ENCODE measurements around the gene PDLIM1.

DNA sequence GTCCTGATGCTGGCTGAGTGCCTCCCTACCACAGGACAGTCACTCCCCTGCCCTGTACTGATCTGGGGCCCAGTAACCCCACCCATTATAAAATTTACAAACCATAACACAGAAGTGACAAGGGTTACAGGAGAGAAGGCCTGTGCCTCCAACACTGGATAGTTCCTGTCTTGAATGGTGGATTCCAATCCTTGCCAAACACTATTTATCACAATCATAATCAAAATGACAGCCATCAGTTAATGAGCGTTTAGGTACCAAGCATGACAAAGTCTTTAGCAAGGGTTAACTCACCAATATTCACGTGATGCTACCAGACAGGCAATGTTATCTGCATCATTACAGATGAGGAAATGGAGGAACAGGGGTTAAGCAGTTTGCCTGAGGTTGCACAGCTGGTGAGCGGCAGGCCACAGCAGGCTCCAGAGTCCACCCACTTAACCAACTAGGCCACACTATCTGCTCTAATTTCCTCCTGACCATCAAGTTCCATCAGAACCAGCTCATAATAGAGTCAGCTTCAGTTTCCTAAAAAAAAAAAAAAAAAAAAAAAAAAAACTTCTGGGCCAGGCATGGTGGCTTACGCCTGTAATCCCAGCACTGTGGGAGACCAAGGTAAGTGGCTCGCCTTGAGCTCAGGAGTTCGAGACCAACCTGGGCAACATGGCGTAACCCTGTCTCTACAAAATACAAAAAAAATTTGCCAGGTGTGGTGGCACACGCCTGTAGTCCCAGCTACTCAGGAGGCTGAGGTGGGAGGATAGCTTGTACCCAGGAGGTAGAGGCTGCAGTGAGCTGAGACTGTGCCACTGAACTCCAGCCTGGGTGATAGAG is 14.2 kb downstream of the PDLIM1 start:
- TF ChIP-seq, protein P1, sequence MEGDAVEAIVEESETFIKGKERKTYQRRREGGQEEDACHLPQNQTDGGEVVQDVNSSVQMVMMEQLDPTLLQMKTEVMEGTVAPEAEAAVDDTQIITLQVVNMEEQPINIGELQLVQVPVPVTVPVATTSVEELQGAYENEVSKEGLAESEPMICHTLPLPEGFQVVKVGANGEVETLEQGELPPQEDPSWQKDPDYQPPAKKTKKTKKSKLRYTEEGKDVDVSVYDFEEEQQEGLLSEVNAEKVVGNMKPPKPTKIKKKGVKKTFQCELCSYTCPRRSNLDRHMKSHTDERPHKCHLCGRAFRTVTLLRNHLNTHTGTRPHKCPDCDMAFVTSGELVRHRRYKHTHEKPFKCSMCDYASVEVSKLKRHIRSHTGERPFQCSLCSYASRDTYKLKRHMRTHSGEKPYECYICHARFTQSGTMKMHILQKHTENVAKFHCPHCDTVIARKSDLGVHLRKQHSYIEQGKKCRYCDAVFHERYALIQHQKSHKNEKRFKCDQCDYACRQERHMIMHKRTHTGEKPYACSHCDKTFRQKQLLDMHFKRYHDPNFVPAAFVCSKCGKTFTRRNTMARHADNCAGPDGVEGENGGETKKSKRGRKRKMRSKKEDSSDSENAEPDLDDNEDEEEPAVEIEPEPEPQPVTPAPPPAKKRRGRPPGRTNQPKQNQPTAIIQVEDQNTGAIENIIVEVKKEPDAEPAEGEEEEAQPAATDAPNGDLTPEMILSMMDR (IDR thresholded peaks at IDR 0.05) = no peak
- no peak for TF ChIP-seq POLR2A (IDR thresholded peaks at IDR 0.05)
